GM19452 (cell line): ENCODE data around the gene MAPK7.

Experiments used
- ATAC-seq: cut with Tn5 transposase; IDR thresholded peaks from one replicate; pipeline ENCODE4 v1.9.1; 2021; ENCODE audit not compliant: unreplicated experiment

MAPK7 gene

GRCh38 chr17:19414396-19415280, 36.3 kb downstream of the MAPK7 start:
- no peak for ATAC-seq

DNA sequence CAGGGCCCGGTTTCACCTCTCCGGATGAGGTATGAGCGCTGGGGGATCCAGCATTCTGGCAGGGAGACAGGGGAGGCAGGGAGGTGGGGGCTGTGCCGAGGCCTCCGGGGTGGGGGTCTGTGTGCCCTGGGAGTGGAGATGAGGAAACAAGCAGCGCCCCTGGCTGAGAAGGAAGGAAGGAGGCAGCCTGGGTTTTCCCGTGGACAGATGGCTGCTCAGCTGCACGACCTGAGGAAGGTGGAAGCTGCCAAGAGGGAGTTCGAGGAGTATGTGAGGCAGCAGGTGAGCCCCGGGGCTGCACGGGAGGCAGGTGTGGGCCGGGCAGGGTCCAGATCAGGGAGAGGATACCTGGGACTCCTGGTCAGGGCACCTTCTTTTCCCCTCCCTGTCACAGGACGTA, 37.0 kb downstream of the MAPK7 start:
- no peak for ATAC-seq

GRCh38 chr17:19415806-19416775, 37.8 kb downstream of the MAPK7 start:
- no peak for ATAC-seq

- no peak for ATAC-seq
Observed at GRCh38 chr17:19417611-19418010, 39.3 kb downstream of the MAPK7 start.

DNA sequence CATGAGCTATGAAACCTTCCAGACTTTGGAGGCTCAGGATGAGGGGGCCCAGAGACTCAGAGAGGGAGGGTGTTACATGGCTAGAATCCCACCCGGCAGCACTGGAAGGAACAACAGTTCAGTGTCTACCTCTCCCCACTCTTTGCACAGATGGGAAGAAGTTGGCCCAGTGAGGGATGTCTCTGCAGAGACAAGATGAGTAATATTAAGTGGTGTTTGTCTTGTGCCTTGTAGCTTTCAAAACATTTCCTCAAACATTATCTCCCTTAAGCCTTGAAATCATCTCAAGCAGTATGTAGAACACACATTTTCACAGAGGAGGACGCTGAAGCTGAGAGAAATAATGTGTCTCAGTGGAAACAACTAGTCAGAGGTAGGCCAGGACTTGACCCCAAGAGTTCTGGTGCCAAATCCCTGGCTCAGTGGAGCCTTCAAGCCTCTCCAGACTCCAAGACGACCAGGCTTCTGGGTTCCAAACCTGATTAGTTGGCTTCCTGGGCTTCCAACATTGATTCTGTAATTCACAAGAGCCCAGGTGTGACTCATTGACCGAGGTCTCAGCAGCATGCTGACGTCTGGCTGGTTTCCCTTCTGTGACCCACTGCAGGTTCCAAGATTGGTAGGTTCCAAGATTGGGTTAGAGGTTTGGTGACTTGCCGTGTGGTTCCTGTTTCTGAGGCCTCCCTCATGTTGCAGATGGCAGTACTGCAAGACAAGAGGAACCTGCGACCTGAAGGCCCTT, 40.1 kb downstream of the MAPK7 start:
- no peak for ATAC-seq

GRCh38 chr17:19421219-19421618, 42.9 kb downstream of the MAPK7 start:
- ATAC-seq: no peak

DNA sequence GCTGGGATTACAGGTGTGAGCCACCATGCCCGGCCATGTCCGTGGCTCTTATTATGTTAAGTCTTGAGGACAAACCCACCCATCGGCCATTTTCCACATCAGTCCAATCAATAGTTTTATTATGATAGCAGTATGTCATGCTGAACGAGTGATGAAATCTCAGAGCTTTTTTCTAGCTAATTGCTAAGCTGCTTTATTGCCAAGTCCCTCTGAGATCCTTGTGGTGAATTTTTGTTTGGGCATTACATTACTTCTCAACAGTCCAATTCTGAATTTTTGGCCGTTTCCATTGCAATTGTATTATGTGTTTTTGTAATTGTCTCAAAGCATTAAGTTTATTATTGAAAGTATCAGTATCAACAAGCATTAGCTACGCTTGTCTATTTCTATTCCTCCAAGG, 43.6 kb downstream of the MAPK7 start:
- ATAC-seq: no peak

GRCh38 chr17:19424934-19425868, 46.9 kb downstream of the MAPK7 start:
- no peak for ATAC-seq

- no peak for ATAC-seq
Observed at GRCh38 chr17:19426631-19427030, 48.3 kb downstream of the MAPK7 start.

- no peak for ATAC-seq
Observed at GRCh38 chr17:19431691-19432090, 53.4 kb downstream of the MAPK7 start.
